HEK293T (cell line): ENCODE measurements around the gene MYO19.

Source experiments
- CTCF ChIA-PET: fragments of 350-600 bp; formaldehyde crosslinking; extraction: SDS; loops from one replicate; lab custom pipeline; 2021; ENCODE audit warnings: antibody characterized with exemption, inconsistent platforms; lab: Yijun Ruan, JAX
- POLR2A ChIA-PET: fragments of 350-600 bp; formaldehyde crosslinking; extraction: SDS; loops from one replicate; lab custom pipeline; 2020; ENCODE audit warnings: antibody characterized with exemption, inconsistent platforms; lab: Yijun Ruan, JAX
- DNase-seq: peaks from one replicate; pipeline ENCODE4 v3.0.0; 2012; ENCODE audit warnings: mixed read lengths; ENCODE audit errors: extremely low spot score
- ARNT ChIP-seq: fragments of 450-650 bp; IDR thresholded peaks from 2 replicates; pipeline ENCODE4 v1.6.1; 2017; ENCODE audit warnings: mild to moderate bottlenecking
- BHLHE40 ChIP-seq: fragments of 450-650 bp; IDR thresholded peaks from 2 replicates; pipeline ENCODE4 v1.6.1; 2016; ENCODE audit warnings: mild to moderate bottlenecking, moderate library complexity, borderline replicate concordance
- CTBP1 ChIP-seq: fragments of 450-650 bp; IDR thresholded peaks from 2 replicates; pipeline ENCODE4 v1.6.1; 2016; ENCODE audit warnings: borderline replicate concordance
- ELF4 ChIP-seq: fragments of 450-650 bp; IDR thresholded peaks from 2 replicates; pipeline ENCODE4 v1.6.1; 2017; ENCODE audit warnings: antibody characterized with exemption
- FOXA1 ChIP-seq: fragments of 450-650 bp; IDR thresholded peaks from 2 replicates; pipeline ENCODE4 v1.6.1; 2016; ENCODE audit warnings: mild to moderate bottlenecking
- FOXK2 ChIP-seq: fragments of 450-650 bp; IDR thresholded peaks from 2 replicates; pipeline ENCODE4 v1.6.1; 2016; ENCODE audit warnings: mild to moderate bottlenecking
- FOXM1 ChIP-seq: fragments of 450-650 bp; IDR thresholded peaks from 2 replicates; pipeline ENCODE4 v1.6.1; 2017; ENCODE audit warnings: mild to moderate bottlenecking, borderline replicate concordance
- HDGF ChIP-seq: fragments of 450-650 bp; IDR thresholded peaks from 2 replicates; pipeline ENCODE4 v1.6.1; 2017; ENCODE audit warnings: antibody characterized with exemption, borderline replicate concordance
- L3MBTL2 ChIP-seq: fragments of 450-650 bp; conservative IDR thresholded peaks from 2 replicates; pipeline ENCODE4 v1.6.1; 2016; ENCODE audit warnings: mild to moderate bottlenecking
- LEF1 ChIP-seq: fragments of 450-650 bp; IDR thresholded peaks from 2 replicates; pipeline ENCODE4 v1.6.1; 2017; ENCODE audit warnings: mild to moderate bottlenecking, borderline replicate concordance
- NFRKB ChIP-seq: fragments of 450-650 bp; IDR thresholded peaks from 2 replicates; pipeline ENCODE4 v1.6.1; 2016; ENCODE audit warnings: mild to moderate bottlenecking, moderate library complexity
- SP1 ChIP-seq: fragments of 450-650 bp; IDR thresholded peaks from 2 replicates; pipeline ENCODE4 v1.6.1; 2017
- SUZ12 ChIP-seq: fragments of 450-650 bp; IDR thresholded peaks from 2 replicates; pipeline ENCODE4 v1.6.1; 2016; ENCODE audit warnings: mild to moderate bottlenecking
- TARDBP ChIP-seq: fragments of 450-650 bp; IDR thresholded peaks from 2 replicates; pipeline ENCODE4 v1.6.1; 2016
- ZNF384 ChIP-seq: fragments of 450-650 bp; IDR thresholded peaks from 2 replicates; pipeline ENCODE4 v1.6.1; 2016
- TF ChIP-seq, protein P1 (sequence below): fragments of 450-650 bp; IDR thresholded peaks from 2 replicates; pipeline ENCODE4 v1.6.1; 2016

The MYO19 gene

DNA sequence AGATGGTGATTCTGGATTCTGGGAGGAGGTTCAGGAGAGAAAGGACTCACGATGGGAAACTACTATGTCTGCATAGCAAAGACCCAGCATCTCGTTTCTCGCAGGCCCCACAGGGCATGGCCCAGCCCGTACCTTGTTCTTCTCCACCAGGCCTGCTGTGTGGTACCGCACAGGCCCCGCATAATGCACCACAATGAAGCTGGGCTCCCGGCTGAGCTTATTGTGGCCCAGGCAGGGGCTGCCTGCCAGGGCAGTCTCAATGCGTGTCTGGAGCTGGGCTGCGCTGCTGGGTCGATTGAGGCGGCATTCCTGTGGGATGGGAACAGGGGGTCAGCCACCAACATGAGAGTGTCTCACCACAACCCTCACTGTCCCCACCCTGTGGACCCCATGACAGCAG is 27.8 kb downstream of the MYO19 start:
- DNase-seq: no peak
- ChIA-PET CTCF (no interaction called here), POLR2A (no interaction called here)
- no peak for TF ChIP-seq SUZ12
- no peak for TF ChIP-seq CTBP1
- no peak for TF ChIP-seq TARDBP
- no peak for TF ChIP-seq FOXA1
- TF ChIP-seq, protein P1, sequence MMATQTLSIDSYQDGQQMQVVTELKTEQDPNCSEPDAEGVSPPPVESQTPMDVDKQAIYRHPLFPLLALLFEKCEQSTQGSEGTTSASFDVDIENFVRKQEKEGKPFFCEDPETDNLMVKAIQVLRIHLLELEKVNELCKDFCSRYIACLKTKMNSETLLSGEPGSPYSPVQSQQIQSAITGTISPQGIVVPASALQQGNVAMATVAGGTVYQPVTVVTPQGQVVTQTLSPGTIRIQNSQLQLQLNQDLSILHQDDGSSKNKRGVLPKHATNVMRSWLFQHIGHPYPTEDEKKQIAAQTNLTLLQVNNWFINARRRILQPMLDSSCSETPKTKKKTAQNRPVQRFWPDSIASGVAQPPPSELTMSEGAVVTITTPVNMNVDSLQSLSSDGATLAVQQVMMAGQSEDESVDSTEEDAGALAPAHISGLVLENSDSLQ: no peak
- TF ChIP-seq HDGF: no peak
- no peak for TF ChIP-seq FOXM1
- TF ChIP-seq SP1: no peak
- TF ChIP-seq FOXK2: no peak
- TF ChIP-seq ARNT: no peak
- TF ChIP-seq ZNF384: no peak
- TF ChIP-seq BHLHE40: no peak
- TF ChIP-seq NFRKB: no peak
- no peak for TF ChIP-seq L3MBTL2
- no peak for TF ChIP-seq ELF4
- TF ChIP-seq LEF1: no peak

DNA sequence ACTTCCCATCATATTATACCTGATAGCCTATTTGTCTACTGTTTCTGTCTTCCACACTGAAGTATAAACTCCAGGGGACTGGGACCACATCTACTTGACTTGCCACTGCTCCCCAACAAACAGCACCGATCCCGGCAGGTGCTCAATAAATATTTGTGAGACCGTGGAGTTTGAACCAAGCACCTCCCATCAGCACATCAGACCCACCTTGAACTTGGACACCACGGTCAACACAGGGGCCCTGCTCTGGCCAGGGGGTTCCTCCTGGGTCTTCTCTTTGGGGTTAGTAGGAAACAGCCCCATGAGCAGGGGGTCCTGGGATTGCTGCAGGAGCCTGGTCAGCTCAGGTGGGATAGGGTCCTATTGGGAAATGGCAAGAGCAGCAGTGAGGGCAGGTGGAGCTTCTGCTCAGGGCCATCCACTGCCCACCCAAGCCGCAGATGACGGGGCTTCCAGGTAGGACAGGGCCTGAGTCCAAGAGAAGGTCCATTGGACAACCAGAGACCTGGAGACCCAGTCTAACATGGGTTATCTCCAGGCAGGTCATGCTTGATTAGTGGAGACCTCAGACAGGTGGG is 28.3 kb downstream of the MYO19 start:
- no peak for TF ChIP-seq CTBP1
- no peak for TF ChIP-seq TARDBP
- no peak for TF ChIP-seq LEF1
- no peak for TF ChIP-seq FOXK2
- TF ChIP-seq SUZ12: no peak
- TF ChIP-seq HDGF: no peak
- no peak for TF ChIP-seq ARNT
- no peak for TF ChIP-seq ZNF384
- TF ChIP-seq BHLHE40: no peak
- TF ChIP-seq L3MBTL2: no peak
- no peak for TF ChIP-seq SP1
- no peak for TF ChIP-seq FOXA1
- TF ChIP-seq, protein P1: no peak
- no peak for TF ChIP-seq ELF4
- TF ChIP-seq FOXM1: no peak
- no peak for TF ChIP-seq NFRKB
- POLR2A ChIA-PET: no interaction called here
- CTCF ChIA-PET: no interaction called here
- DNase-seq: no peak

DNA sequence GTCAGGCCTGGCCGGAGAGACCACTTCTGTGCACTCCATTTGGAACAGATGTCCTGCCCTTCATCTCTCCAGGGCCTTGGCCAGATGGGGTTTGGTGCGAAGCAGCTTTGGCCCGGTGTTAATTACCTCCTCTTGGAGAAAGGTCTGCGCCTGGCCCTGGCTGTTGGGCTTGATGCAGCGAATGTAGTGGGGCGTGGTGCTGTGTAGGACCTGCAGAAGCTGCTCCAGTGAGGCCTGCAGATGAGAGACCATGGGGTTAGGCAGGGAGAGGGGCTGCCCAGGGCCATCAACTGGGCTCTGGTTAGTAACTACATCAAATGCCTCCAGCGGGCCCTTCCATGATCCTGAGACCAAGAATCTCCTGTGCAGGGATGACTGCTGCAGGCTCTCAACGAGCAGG is 29.5 kb downstream of the MYO19 start:
- CTCF ChIA-PET: no interaction called here
- TF ChIP-seq BHLHE40 (no peak), NFRKB (no peak)
- POLR2A ChIA-PET: interaction anchor here (0.7 kb wide), 1 partner anchor 30 kb away, joined by 3 read pairs; the partner anchor contains the start of genes MYO19 and PIGW
- DNase-seq: no peak

DNA sequence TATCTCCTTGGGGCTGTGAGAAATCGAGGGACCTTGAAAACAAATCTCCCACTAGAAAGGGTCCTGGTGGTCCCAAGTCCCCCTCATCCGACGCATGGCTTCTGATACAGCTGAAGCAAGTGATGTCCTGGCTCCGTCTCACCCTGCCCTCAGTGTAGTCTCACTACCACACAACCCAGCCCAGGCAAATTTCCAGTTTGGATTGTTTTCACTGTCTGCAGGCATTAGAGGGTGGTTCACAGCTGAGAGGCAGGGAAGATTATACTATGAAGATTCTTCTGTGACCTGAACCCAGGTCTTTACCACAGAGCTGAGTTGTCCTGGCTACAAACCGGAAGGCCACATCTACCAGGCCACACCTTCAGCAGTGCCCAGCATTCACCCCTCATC is 30.5 kb downstream of the MYO19 start:
- ChIA-PET CTCF (no interaction called here), POLR2A (interaction anchor here (1.1 kb wide), 1 partner anchor 18 kb away, joined by 5 read pairs; no protein-coding TSS in a partner anchor)
- TF ChIP-seq, protein P1: no peak
- no peak for TF ChIP-seq ZNF384
- no peak for TF ChIP-seq TARDBP
- no peak for TF ChIP-seq SP1
- TF ChIP-seq FOXA1: no peak
- no peak for TF ChIP-seq HDGF
- no peak for TF ChIP-seq ELF4
- TF ChIP-seq SUZ12: no peak
- TF ChIP-seq L3MBTL2: no peak
- TF ChIP-seq LEF1: no peak
- no peak for TF ChIP-seq CTBP1
- no peak for TF ChIP-seq BHLHE40
- TF ChIP-seq FOXK2: no peak
- no peak for TF ChIP-seq FOXM1
- no peak for TF ChIP-seq ARNT
- TF ChIP-seq NFRKB: no peak
- DNase-seq: no peak

GRCh38 chr17:36503456-36504155 is 31.1 kb downstream of the MYO19 start:
- CTCF ChIA-PET: no interaction called here
- no peak for DNase-seq
- POLR2A ChIA-PET: interaction anchor here (1.1 kb wide), 1 partner anchor 18 kb away, joined by 5 read pairs; no protein-coding TSS in a partner anchor
- TF ChIP-seq BHLHE40 (no peak), ZNF384 (no peak), NFRKB (no peak)

GRCh38 chr17:36501963-36502362 is 32.7 kb downstream of the MYO19 start:
- POLR2A ChIA-PET: no interaction called here

More at GRCh38 chr17:36501963-36502362, 32.7 kb downstream of the MYO19 start:
- no peak for TF ChIP-seq FOXK2
- TF ChIP-seq SP1: no peak
- TF ChIP-seq TARDBP: no peak
- TF ChIP-seq BHLHE40: no peak
- no peak for TF ChIP-seq L3MBTL2
- no peak for TF ChIP-seq FOXA1
- TF ChIP-seq ZNF384: no peak
- TF ChIP-seq, protein P1: no peak
- no peak for TF ChIP-seq ARNT
- no peak for TF ChIP-seq SUZ12
- TF ChIP-seq FOXM1: no peak
- TF ChIP-seq CTBP1: no peak
- TF ChIP-seq ELF4: no peak
- no peak for TF ChIP-seq HDGF
- no peak for TF ChIP-seq NFRKB
- TF ChIP-seq LEF1: no peak
- CTCF ChIA-PET: no interaction called here
- DNase-seq: no peak
